ENCODE results near the gene TMEM178B.

Gene TMEM178B

DNA sequence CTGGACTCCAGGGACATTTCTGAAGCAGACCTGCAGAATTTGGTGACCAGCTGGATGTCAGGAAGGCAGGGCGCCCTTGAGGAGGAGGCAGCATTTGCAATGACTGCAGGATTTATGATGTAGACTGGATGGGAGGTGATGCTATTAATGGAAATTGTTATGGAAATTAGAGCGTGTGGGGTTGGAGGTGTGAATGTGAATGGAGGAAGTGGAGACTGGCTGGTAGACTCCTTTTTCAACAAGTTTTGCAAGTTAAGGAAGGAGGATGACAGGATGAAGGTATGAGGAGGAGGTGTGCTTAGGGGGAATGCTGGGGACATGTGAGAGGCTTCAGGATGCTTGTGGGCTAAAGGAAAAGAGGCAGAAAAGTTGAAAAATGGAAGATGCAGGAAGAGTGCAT is 137.0 kb downstream of the TMEM178B start:
- TF ChIP-seq, protein P1, sequence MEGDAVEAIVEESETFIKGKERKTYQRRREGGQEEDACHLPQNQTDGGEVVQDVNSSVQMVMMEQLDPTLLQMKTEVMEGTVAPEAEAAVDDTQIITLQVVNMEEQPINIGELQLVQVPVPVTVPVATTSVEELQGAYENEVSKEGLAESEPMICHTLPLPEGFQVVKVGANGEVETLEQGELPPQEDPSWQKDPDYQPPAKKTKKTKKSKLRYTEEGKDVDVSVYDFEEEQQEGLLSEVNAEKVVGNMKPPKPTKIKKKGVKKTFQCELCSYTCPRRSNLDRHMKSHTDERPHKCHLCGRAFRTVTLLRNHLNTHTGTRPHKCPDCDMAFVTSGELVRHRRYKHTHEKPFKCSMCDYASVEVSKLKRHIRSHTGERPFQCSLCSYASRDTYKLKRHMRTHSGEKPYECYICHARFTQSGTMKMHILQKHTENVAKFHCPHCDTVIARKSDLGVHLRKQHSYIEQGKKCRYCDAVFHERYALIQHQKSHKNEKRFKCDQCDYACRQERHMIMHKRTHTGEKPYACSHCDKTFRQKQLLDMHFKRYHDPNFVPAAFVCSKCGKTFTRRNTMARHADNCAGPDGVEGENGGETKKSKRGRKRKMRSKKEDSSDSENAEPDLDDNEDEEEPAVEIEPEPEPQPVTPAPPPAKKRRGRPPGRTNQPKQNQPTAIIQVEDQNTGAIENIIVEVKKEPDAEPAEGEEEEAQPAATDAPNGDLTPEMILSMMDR (IDR thresholded peaks at IDR 0.05; ENCODE audit: low read depth, low read length): no peak
- H3K4me3 ChIP-seq (ENCODE audit: low read depth, low read length): no peak overlapping the region

DNA sequence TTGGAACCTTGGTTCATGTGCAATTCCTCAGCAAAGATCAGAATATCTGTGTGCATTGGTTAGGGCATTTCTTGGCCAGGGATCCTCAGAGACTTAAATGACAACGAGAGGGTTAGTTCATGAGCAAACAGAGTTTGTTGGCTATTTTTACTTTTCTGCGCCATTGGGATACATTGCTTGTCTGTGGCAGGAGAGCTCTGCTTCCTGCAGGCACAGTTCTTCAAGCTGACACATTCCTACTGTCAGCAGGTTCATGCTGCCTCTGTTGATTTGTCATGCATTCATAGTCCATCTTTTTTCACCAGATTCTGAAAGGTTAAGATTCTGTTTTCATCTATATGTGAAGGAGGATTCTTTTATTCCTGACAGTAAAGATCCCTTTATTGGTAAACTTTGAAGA is 139.4 kb downstream of the TMEM178B start:
- no peak overlapping the region for H3K4me3 ChIP-seq (ENCODE audit: low read depth, low read length)
- TF ChIP-seq, protein P1 (IDR thresholded peaks at IDR 0.05; ENCODE audit: low read depth, low read length): no peak

DNA sequence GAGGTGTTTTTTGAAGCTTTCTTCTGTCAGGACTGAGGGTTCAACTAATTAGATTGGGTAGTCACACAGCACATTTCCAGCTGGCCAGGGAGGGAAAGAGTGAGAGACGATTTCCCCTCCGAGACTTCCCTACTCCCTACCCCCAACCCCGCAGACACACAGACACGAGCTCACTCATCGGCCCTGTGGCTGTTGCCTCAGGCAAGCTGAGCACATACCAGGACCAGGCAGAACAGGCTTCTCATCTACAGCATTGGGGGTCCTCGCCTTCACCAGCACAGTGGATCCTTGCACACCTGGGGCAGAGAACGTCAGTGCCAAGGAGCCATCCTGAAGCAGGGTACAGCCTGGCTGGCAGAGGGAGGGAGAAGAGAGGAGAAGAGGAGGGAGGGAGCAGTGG is 144.1 kb downstream of the TMEM178B start:
- H3K4me3 ChIP-seq (ENCODE audit: low read depth, low read length): no peak overlapping the region
- TF ChIP-seq, protein P1 (IDR thresholded peaks at IDR 0.05; ENCODE audit: low read depth, low read length): no peak

DNA sequence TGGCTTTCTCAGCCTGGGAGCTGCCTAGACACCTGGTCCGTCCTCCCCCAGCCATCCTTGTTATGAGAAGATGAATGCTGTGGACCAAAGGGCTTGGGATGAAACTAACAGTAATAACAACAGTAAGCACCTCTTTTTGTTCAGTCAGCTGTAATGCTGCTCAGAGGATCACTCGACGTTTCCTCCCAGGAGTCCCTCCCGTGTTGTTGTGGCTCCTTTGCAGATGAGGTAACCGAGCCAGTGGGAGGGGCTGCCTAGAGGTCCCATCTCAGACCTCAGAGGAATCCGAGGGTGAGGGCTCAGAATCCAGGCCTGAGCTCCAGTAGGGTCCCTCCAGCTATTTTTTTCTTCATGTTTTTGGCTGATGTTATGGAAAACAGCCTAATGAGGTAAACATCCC is 145.1 kb downstream of the TMEM178B start:
- TF ChIP-seq, protein P1 (IDR thresholded peaks at IDR 0.05; ENCODE audit: low read depth, low read length): no peak
- H3K4me3 ChIP-seq (ENCODE audit: low read depth, low read length): no peak overlapping the region

DNA sequence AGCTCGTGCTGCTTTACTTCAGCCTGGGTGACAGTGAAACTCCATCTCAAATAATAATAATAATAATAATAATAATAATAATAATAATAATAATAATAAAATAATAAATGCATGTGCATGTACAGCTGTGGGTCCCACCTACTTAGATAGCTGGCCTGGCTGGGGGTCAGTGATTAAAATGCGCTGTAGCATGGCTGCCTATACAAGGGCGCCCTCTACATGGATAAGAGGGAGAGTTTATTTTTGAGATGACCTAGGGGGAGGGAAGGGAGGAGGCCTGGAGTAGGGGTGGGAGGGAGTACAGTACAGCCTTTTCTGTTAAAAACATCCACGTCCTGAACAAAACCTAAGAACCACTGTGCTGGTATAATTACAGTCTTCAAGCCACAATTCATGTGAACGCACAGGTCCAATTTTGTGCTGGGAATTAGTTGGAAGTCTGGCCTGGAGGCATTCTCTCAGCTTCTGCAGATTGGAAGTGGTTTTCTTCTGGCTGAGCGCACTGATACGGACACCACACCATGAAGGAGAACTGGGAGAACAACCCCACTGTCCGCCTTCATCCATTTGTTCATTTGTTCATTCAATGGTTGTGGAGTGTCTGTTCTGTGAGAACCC is 146.5 kb downstream of the TMEM178B start:
- TF ChIP-seq, protein P1 (IDR thresholded peaks at IDR 0.05; ENCODE audit: low read depth, low read length): peak; percentile 49
- no peak overlapping the region for H3K4me3 ChIP-seq (ENCODE audit: low read depth, low read length)

DNA sequence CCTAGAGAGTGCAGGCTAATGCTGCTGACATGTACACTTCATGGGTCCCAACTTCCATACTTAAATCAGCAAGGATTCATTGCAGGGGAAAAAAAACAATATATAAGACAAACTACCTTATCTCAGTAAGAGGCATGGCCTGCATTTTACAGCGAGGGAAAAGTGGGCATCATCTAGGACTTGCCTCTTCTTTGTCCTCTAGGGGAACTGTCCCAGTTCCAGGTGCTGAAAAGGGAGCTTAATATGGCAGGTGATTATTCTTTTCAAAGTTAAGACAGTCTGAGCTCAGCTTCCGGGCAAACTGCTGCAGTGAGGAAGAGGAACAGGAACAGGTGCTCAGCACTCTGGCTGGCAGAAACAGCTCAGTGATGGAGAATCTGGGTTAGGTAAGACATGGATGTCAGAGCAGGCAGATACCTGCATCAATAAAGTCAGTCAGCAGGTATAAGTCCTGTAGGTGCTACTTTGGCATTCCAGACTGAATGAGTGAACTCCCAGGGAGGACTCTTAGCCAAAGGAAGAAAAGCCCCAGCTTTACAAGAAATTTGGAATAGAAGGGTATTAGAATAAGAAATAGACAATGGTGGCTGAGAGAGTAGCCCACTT is 147.2 kb downstream of the TMEM178B start:
- H3K4me3 ChIP-seq (ENCODE audit: low read depth, low read length): no peak overlapping the region

More for the DNA sequence above, 147.2 kb downstream of the TMEM178B start:
- TF ChIP-seq, protein P1 (IDR thresholded peaks at IDR 0.05; ENCODE audit: low read depth, low read length): no peak
